Stimulated activated CD8-positive, alpha-beta memory T cell treated with anti-CD3 and anti-CD28 coated beads, Interleukin-12 subunit alpha, Interleukin-12 subunit beta, amount 100 ng/mL, for 24 hours (primary cell): ENCODE measurements around the gene NOP53.
"Not testable (repeated sequence)": the region's sequence is repeated elsewhere in the genome, so short reads cannot be mapped to it uniquely, and the experiment has no call there.

Source experiments
- DNase-seq: peaks from one replicate; pipeline ENCODE4 v3.0.0-alpha.2; 2020; ENCODE audit errors: extremely low read depth

NOP53 gene

DNA sequence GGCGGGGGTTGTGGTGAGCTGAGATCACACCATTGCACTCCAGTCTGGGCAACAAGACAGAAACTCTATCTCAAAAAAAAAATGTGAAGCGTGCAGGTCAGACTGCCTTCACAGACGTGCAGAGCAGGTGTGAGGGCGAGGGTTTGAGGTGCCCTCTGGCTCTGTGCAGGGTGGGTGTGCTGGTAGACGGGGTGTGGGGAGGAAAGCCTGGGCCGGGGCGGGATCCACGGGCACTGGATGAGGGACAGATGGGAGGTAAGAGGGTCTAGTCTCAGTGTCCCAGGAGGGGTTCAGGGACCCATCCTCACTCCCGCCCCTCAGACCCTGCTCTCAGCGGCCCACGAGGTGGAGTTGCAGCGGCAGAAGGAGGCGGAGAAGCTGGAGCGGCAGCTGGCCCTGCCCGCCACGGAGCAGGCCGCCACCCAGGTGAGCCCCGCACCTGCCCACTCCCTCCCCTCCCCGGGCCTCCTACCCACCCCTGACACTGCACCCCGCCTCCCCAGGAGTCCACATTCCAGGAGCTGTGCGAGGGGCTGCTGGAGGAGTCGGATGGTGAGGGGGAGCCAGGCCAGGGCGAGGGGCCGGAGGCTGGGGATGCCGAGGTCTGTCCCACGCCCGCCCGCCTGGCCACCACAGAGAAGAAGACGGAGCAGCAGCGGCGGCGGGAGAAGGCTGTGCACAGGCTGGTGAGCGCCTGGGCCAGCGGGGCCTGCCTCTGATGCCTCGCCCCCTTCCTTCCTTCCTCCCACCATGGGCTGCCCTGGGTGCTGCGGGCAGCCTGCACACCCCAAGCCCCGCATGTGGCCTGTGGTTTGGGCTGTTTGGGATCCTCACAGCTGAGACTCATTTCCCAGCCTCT lies 9.1 kb downstream of the NOP53 start:
- DNase-seq, result no peak

- DNase-seq, result no peak
Measured at GRCh38 chr19:47755065-47755761, 9.9 kb downstream of the NOP53 start.

DNA sequence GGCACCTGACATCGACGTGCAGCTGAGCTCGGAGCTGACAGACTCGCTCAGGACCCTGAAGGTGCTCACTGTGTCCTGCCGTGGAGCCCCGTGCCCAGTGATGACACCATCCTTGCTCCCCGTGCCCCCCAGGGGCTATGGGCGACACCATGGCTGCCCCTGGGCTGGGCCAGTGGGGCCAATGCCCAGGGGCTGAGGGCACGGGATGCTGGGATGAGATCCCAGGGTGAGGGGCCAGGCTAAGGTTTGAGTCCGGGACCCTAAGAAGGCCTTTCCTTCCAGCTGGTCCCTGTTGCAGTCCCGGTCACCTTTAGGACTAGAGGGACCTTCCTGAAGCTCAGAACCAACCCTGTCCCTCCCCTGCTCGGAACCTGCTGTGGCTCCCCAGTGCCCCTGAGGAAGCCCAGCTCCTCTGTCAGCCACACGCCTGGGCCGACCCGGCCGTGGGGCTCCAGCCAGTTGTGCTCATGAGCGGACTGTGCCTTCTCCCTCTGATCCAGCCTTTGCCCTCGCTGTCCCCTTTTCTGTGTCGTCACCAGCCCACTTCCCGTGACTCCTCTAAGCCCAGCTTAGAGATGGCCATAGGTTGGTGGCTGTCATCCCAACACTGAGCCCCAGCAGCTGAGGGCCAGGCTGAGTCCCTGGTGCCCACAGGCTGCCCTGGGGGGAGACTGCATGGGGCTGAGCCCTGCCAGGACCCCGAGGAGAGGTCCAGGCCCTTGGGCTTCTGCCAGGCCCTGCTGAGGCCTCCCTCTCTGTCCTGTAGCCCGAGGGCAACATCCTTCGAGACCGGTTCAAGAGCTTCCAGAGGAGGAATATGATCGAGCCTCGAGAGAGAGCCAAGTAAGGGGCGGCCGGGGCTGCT lies 10.6 kb downstream of the NOP53 start:
- DNase-seq, result no peak

GRCh38 chr19:47756627-47756929 lies 11.2 kb downstream of the NOP53 start:
- DNase-seq, result no peak

- DNase-seq, result no peak
Measured at GRCh38 chr19:47756953-47757608, 11.7 kb downstream of the NOP53 start.

DNA sequence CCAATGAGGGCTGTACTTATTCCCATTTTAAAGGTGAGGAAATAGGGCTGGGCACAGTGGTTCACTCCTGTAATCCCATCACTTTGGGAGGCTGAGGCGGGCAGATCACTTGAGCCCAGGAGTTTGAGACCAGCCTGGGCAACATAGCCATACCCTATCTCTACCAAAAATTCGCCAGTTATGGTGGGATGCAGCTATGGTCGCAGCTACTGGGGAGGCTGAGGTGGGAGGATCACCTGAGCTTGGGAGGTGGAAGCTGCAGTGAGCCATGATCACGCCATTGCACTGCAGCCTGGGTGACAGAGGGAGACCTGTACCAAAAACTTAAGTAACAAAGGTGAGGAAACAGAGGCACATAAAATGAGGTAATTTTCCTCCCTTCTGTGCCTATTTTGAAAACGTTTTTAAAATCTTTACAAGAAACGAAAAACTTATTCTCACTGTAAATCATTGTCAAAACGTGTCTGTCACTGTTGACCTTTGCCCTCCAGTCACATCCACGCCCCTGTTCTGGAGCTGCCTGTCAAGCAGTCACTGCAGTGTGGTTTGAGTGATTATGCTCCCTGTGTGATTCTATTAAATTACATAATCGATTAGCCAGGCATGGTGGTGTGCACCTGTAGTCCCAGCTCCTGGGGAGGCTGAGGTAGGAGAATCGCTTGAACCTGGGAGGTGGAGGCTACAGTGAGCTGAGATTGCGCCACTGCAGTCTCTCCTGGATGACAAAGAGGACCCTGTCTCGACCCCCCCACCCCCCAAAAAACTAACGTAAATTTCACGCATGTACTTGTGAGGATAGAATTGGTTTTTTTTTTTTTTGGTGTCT lies 12.5 kb downstream of the NOP53 start:
- no peak for DNase-seq

GRCh38 chr19:47758443-47758804 lies 13.1 kb downstream of the NOP53 start:
- DNase-seq, result no peak

GRCh38 chr19:47760632-47760999 lies 15.3 kb downstream of the NOP53 start:
- DNase-seq, result no peak

- DNase-seq, result no peak
Measured at GRCh38 chr19:47761566-47761965, 16.2 kb downstream of the NOP53 start.

DNA sequence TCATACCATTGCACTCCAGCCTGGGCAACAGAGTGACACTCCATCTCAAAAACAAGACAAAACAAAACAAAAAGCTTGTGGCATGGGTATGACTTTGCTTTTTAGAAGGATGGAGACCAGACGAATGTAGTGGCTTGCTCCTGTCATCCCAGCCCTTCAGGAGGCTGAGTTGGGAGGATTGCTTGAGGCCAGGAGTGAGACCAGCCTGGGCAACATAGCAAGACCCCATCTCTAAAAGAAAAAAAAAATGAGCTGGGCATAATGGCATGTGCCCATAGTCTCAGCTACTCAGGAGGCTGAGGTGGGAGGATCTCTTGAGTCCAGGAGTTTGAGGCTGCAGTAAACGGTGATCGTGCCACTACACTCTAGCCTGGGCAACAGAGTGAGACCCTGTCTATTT lies 16.8 kb downstream of the NOP53 start:
- DNase-seq, result no peak

DNA sequence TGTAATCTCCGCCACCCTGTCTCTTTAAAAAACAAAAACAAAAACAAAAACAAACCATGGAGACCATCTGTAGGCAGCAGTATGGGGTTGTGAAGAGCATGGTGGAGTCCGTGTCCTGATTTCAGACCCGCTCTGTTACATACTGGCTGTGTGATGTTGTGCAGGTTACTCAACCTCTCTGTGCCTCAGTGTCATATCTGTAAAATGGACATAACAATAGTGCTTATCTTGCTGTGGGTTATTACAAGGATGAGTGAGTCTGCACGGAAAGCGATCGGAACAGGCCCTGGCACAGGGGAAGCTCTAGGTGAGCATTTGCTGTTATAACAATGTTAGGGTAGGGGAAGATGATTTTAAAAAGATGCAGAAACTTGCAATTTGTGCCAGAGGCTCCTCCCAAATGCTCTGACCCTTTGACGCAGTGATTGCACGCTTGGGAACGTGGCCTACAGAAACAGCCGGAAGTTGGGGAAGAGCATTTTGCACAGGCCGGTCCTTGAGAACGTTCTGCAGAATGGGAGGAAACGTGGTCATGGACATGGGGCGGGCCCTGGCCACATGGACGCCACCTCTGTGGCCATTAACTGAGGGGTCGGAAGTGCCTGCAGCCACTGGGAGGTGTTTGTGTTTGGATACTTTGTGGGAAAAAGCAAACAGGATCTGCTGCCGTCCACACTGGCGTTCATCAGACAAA lies 17.4 kb downstream of the NOP53 start:
- no peak for DNase-seq

- not testable (repeated sequence) for DNase-seq
Measured at GRCh38 chr19:47764705-47765104, 19.4 kb downstream of the NOP53 start.

- DNase-seq, result no peak
Measured at GRCh38 chr19:47765523-47766358, 20.4 kb downstream of the NOP53 start.

DNA sequence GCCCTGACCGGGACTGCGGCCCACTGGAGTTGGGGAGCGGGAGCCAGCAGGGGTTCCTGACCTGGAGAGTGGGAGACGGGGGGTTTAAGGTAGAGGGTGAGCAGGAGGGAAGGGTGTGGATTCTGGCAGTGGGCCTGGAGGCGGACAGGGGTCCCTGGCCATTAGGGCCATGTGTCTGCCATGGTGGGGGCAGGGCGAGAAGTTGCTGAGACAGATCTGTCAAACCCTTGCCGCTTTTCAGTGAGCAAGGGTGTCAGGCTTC lies 20.9 kb downstream of the NOP53 start:
- DNase-seq, result no peak

DNA sequence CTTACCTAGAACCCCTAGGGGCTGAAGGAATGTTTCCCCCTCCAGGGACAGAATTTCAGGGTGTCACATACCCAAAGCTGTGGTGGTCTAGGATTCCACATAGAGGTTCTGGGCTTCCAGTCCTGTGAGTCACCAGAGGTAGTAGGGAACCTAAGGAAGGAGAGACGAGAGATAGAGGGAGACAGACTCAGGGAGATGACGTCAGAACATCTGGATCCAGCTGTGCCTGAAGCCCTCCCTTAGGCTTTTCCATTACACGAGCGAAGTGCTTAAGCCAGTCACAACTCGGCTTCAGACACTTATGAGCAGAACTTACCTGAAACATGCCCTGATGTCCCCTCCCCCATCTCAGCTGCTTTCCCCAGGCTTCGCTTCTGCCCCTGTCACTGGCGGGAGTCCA lies 21.3 kb downstream of the NOP53 start:
- DNase-seq, result no peak

GRCh38 chr19:47767349-47767748 lies 22.0 kb downstream of the NOP53 start:
- DNase-seq, result no peak

GRCh38 chr19:47768604-47769003 lies 23.3 kb downstream of the NOP53 start:
- DNase-seq, result no peak

DNA sequence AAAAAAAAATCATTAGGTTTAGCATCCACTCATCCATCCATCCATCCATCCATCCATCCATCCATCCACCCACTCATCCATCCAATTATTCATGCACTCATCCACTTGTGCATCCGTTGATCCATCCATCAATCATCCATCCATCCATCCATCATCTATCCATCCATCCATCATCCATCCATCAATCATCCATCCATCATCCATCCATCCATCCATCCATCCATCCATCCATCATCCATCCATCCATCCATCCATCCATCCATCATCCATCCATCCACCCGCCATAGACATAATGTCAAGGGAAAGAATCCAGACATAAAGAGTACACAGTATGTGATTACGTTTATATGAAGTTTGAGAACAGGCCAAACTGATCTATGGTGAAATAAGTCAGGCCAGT lies 24.2 kb downstream of the NOP53 start:
- DNase-seq, result no peak

- not testable (repeated sequence) for DNase-seq
Measured at GRCh38 chr19:47771291-47771690, 25.9 kb downstream of the NOP53 start.

DNA sequence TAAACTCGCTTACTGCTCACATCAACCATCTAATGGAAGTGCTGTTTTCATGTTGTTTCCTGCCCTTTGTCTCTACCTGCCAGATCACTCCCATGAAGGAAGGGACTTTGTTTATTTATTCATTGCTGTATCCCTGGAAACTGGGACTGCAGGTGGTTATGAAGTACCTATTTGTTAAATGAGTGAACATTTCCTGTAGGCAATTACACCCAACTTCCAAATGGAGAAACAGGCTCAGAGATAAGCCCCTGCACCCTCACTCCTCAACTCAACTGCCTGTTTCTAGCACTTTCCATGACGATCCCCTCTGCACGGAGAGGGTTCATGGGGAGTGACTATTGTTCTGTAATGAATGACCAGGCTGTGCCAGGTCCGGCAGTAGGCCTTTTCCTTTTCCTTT lies 31.2 kb downstream of the NOP53 start:
- DNase-seq, result no peak
